Posterior cingulate gyrus (tissue), 11 donors: ENCODE measurements around the gene ZNF343.
"Not testable (repeated sequence)": the region's sequence is repeated elsewhere in the genome, so short reads cannot be mapped to it uniquely, and the experiment has no call there.

ENCODE experiments used
- DNase-seq, 10 donors: peaks; one replicate each; pipeline versions ENCODE4 v3.0.0 to v3.0.0-alpha.2; 2020 to 2021; ENCODE audit warnings: mixed read lengths in 3 of 10
- intact Hi-C: fragments of 100-400 bp; cut with DNase I; formaldehyde crosslinking; loops from one replicate; pipeline ENCODE4 v1.15.1; 2023

ZNF343 gene

GRCh38 chr20:2522826-2523429, 14.2 kb upstream of the ZNF343 start:
- intact Hi-C loops, result loop anchor here (5.0 kb wide), 2 partner anchors 34 to 51 kb away; partner anchors contain the start of gene SNRPB
- not testable (repeated sequence) for DNase-seq

DNA sequence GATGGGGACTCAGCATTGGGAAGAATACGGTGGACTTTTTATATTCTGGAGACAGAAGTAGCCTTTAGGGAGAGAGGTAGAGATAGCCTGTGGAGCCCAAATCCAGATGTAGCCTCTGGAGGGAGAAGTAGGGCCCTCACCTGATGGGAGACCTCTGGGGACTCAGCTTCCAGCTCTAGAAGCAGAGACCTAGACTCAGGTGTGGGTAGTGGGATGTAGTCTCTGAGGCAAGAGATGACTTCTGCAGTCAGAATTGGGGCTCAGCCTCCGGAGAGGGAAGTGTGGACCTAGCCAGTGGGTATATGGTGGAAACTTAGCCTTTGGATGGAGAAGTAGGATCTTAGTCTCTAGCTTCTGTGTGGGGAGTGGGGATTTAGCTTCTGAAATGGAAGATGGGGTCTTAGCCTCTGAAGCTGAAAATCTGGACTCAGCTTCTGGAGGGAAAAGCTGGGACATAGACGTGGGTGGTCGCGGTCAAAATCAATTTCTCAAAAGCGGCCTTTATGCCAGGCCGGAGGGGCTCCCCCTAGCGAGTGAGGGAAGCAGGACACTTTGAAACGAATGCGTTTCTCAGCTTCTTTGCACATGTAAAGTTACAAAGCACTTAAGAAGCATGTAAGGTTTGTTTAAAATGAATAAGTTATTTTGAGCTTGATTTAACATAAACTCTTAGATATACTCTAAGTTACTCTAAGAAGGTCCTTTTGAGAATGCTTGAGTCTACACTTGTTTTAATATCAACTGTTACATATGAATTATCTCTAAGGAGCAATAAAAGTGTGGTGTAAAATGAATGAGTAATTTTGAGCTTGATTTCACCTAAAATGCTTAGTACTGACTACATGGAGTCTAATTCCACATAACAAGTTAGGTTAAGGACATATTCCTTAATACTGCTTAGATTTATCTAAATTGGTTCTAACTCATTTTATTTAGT, 12.9 kb upstream of the ZNF343 start:
- DNase-seq, result peak in 6 of 10 donors; percentile 41 to 90 (median 50)
- intact Hi-C loops, result loop anchor here (5.0 kb wide), 2 partner anchors 36 to 49 kb away; partner anchors contain the start of gene SNRPB

DNA sequence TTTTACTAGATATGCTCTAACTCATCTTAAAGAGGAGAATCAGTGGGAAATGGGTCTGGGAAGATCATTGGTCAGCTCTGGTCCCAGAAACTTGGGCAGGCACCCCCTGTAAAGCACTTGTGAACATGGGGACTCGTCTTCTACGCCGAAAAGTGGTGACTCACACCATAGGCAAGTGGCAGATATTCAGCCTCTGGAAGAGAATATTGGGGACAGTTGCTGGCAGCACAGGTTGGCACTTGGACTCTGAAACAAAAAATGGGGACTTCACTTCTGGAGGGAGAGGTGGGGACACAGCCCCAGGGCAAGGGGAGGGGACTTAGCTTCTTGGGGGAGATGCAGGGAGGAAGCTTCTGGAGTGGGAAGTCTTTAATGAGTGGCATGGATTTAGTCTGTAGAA, 11.9 kb upstream of the ZNF343 start:
- intact Hi-C loops, result loop anchor here (5.0 kb wide), 2 partner anchors 37 to 48 kb away; partner anchors contain the start of gene SNRPB
- DNase-seq, result peak in 1 of 10 donors; percentile 28

GRCh38 chr20:2519115-2519809, 10.5 kb upstream of the ZNF343 start:
- intact Hi-C loops, result no loop called here
- peak in 1 of 10 donors; percentile 22 for DNase-seq

- DNase-seq, result peak in 1 of 10 donors; percentile 14
- intact Hi-C loops, result no loop called here
These were observed 9.8 kb upstream of the ZNF343 start for GRCh38 chr20:2518558-2518957.

- peak in 1 of 10 donors; percentile 52 for DNase-seq
- intact Hi-C loops, result no loop called here
These were observed 9.4 kb upstream of the ZNF343 start for GRCh38 chr20:2518096-2518495.

DNA sequence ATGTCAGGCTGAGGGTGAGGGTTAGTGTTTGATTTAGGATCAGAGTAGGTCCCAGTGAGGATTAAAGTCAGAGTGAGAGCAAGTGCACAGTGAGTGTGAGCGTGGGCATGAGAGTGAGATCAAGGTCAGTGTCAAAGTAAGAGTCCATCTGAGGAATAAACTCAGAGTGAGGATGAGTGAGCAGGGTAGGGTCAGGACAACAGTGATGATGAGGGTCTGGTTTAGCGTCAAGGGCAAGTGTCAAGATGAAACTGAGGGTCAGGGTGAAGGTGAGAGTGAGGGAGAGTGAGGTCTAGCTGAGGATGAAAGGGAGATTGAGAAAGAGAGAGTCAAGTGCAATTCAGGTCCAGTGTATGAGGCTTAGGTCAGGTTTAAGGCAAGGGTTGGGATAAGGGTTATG, 7.7 kb upstream of the ZNF343 start:
- no peak for DNase-seq

DNA sequence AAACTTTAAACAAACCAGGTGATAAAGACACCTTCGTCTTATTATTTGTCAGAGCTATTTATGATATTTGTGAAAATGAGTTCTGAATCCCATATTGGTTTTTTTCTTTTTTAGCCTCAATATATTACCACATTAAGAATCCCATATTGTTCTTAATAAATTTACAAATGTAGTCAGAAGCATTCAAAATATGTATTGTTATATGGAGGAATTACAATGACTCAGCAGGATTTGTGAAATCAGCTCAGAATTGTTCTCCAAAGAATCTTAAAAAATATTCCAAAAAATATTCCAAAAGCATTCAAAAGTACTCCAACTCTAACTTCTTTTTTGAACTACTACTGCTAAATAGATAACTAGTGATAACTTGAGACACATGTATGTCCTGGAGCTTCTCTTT, 6.5 kb upstream of the ZNF343 start:
- intact Hi-C loops, result no loop called here
- no peak for DNase-seq

More for the DNA sequence above, 7.7 kb upstream of the ZNF343 start:
- intact Hi-C loops, result no loop called here

DNA sequence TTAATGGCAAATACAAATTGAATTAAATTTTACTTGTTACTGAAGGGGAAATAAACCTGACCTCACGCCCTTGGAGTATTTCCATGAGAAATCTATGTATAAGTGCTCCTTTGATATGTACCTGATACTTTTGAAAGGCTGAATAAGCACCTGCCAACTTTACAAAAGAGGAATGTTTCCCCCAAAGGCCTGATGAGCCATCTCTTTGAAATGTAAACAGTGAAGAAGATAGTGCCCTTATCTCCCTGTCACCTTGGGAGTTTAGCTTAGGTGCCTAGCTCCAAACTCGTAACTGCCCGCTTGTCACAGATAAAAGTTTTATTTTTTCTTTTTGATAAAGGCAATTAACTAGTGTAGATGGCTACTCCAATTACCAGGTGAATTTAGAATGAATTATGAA, 1.1 kb upstream of the ZNF343 start:
- intact Hi-C loops, result loop anchor here (2.0 kb wide), 1 partner anchor 39 kb away; the partner anchor contains the start of gene SNRPB
- DNase-seq, result no peak

- intact Hi-C loops, result loop anchor here (2.0 kb wide), 1 partner anchor 39 kb away; the partner anchor contains the start of gene SNRPB
- DNase-seq, result no peak
These were observed 710 bp upstream of the ZNF343 start for GRCh38 chr20:2509468-2509781.

DNA sequence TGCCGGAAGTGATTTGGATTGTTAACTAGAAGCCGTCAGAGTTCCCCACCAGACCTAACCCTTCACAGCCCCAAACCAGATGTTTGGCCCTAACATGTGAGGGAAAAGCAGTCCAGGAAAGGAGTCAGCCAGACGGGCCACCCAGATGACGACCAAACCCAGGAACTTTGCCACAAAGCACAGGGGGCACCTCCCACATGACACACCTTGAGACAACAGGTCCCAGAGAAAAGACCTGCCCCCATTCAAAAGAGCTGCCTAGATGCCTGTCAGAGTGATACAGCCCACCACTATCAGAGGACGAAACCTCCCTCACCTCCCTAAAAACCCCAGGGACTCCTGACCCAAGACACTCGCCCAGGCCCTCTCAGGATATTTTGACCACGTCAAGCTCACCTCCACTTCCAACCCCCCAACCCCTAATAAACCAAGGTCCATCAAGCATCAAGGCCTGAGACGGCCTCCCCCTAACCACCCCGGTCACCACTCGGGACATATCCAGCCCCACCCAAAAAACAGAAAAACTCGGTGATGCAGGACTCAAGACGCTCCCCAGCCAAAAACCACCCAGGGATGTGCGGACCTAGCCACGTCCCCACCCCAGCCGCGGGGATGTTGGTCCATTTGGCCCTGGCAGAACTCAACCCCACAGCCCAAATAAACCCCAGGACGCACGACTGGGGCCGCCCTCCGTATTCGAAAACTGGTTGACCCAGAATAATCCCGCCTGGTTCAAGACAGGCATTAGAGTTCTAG, 662 bp downstream of the ZNF343 start:
- intact Hi-C loops, result loop anchor here (2.0 kb wide), 1 partner anchor 37 kb away; the partner anchor contains the start of gene SNRPB
- DNase-seq, result peak in 1 of 10 donors; percentile 77

GRCh38 chr20:2507464-2507863, 1.3 kb downstream of the ZNF343 start:
- peak in 1 of 10 donors; percentile 43 for DNase-seq
- intact Hi-C loops, result no loop called here

DNA sequence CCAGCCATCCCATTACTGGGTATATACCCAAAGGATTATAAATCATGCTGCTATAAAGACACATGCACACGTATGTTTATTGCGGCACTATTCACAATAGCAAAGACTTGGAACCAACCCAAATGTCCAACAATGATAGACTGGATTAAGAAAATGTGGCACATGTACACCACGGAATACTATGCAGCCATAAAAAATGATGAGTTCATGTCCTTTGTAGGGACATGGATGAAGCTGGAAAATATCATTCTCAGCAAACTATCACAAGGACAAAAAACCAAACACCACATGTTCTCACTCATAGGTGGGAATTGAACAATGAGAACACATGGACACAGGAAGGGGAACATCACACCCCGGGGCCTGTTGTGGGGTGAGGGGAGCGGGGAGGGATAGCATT, 2.3 kb downstream of the ZNF343 start:
- intact Hi-C loops, DNase-seq: not testable (repeated sequence)

DNA sequence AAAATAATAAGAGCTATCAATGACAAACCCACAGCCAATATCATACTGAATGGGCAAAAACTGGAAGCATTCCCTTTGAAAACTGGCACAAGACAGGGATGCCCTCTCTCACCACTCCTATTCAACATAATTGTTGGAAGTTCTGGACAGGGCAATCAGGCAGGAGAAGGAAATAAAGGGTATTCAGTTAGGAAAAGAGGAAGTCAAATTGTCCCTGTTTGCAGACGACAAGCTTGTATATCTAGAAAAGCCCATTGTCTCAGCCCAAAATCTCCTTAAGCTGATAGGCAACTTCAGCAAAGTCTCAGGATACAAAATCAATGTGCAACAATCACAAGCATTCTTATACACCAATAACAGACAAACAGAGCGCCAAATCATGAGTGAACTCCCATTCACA, 3.9 kb downstream of the ZNF343 start:
- intact Hi-C loops, DNase-seq: not testable (repeated sequence)

GRCh38 chr20:2502808-2503384, 5.8 kb downstream of the ZNF343 start:
- DNase-seq, intact Hi-C loops: not testable (repeated sequence)

GRCh38 chr20:2485661-2486060, 23.1 kb downstream of the ZNF343 start:
- DNase-seq, result peak in 1 of 10 donors; percentile 81
- intact Hi-C loops, result no loop called here

GRCh38 chr20:2485080-2485479, 23.6 kb downstream of the ZNF343 start:
- intact Hi-C loops, result no loop called here

GRCh38 chr20:2483504-2483903, 25.2 kb downstream of the ZNF343 start:
- intact Hi-C loops, result no loop called here
- DNase-seq, result peak in 8 of 10 donors; percentile 25 to 90 (median 50)

More at GRCh38 chr20:2485080-2485479, 23.6 kb downstream of the ZNF343 start:
- no peak for DNase-seq

DNA sequence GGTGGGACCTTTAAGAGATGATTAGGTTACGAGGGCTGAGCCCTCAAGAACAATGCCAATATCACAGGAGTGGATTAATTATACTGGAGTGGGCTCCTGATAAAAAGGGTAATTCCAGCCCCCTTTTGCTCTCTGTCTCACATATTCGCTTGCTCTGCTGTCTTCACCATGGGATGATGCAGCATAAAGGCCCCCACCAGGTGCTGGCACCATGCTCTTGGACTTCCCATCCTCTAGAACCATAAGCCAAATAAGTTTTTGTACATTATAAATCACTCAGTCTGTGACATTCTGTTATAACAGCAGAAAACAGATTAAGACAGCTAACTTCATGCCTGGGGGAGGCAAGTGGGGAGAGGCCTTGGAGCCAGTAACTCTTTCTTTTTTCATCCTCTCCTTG, 28.3 kb downstream of the ZNF343 start:
- no peak for DNase-seq
- intact Hi-C loops, result no loop called here
